GM21423 (cell line): ENCODE data around the gene ALG12.

Experiments
- ATAC-seq: cut with Tn5 transposase; IDR thresholded peaks from one replicate; pipeline ENCODE4 v1.9.1; 2021; ENCODE audit warnings: mild to moderate bottlenecking, moderate library complexity; ENCODE audit not compliant: unreplicated experiment

The ALG12 gene

GRCh38 chr22:49930596-49931412 is 12.6 kb upstream of the ALG12 start:
- no peak for ATAC-seq

- ATAC-seq = no peak
These were observed 11.8 kb upstream of the ALG12 start for GRCh38 chr22:49929994-49930575.

GRCh38 chr22:49929211-49929979 is 11.2 kb upstream of the ALG12 start:
- no peak for ATAC-seq

GRCh38 chr22:49928555-49929210 is 10.4 kb upstream of the ALG12 start:
- ATAC-seq = no peak

GRCh38 chr22:49928185-49928495 is 9.9 kb upstream of the ALG12 start:
- no peak for ATAC-seq

- ATAC-seq = no peak
These were observed 9.4 kb upstream of the ALG12 start for GRCh38 chr22:49927483-49928184.

GRCh38 chr22:49926916-49927315 is 8.7 kb upstream of the ALG12 start:
- ATAC-seq = no peak

- ATAC-seq = peak; percentile 47
These were observed 7.4 kb upstream of the ALG12 start for GRCh38 chr22:49925525-49926128.

- ATAC-seq = no peak
These were observed 6.0 kb upstream of the ALG12 start for GRCh38 chr22:49924113-49924833.

GRCh38 chr22:49923445-49923844 is 5.2 kb upstream of the ALG12 start:
- no peak for ATAC-seq

GRCh38 chr22:49922926-49923325 is 4.7 kb upstream of the ALG12 start:
- no peak for ATAC-seq

- ATAC-seq = no peak
These were observed 4.2 kb upstream of the ALG12 start for GRCh38 chr22:49922484-49922883.

- ATAC-seq = no peak
These were observed 3.5 kb upstream of the ALG12 start for GRCh38 chr22:49921508-49922278.

- no peak for ATAC-seq
These were observed 2.6 kb upstream of the ALG12 start for GRCh38 chr22:49920859-49921258.

GRCh38 chr22:49918911-49919881 is 958 bp upstream of the ALG12 start:
- no peak for ATAC-seq

GRCh38 chr22:49916831-49917230 is 1.4 kb downstream of the ALG12 start:
- ATAC-seq = no peak

GRCh38 chr22:49915610-49916009 is 2.6 kb downstream of the ALG12 start:
- ATAC-seq = no peak

- ATAC-seq = no peak
These were observed 4.0 kb downstream of the ALG12 start for GRCh38 chr22:49914256-49914655.
